H9 (cell line): ENCODE results near the gene LAMA5. TPM values are rescaled to one million over a fixed set of nuclear protein-coding genes. Genes with fewer than 3 reads are reported as not detected.

ENCODE experiments used
- DNase-seq: peaks from one replicate; pipeline ENCODE4 v3.0.0-alpha.2; 2017
- H2AFZ ChIP-seq: one replicate; pipeline ENCODE4 v1.6.1; 2013; ENCODE audit warnings: mild to moderate bottlenecking, low read length, control low read depth, moderate library complexity
- H2AK5ac ChIP-seq: 2 replicates; pipeline ENCODE4 v1.6.1; 2013; ENCODE audit warnings: low read length, control low read depth, mixed read lengths; ENCODE audit not compliant: insufficient read length
- H2BK120ac ChIP-seq: one replicate; pipeline ENCODE4 v1.6.1; 2013; ENCODE audit warnings: low read depth, mild to moderate bottlenecking, low read length, control low read depth, inconsistent platforms; ENCODE audit not compliant: poor library complexity, severe bottlenecking
- H2BK12ac ChIP-seq: 2 replicates; pipeline ENCODE4 v1.6.1; 2013; ENCODE audit warnings: low read length, control low read depth, mixed read lengths, low read depth; ENCODE audit not compliant: insufficient read length
- H2BK15ac ChIP-seq: 2 replicates; pipeline ENCODE4 v1.6.1; 2013; ENCODE audit warnings: low read depth, low read length, control low read depth
- H2BK20ac ChIP-seq: one replicate; pipeline ENCODE4 v1.6.1; 2013; ENCODE audit warnings: low read depth, mild to moderate bottlenecking, low read length, control low read depth, inconsistent platforms; ENCODE audit not compliant: poor library complexity, severe bottlenecking
- H2BK5ac ChIP-seq: 2 replicates; pipeline ENCODE4 v1.6.1; 2013; ENCODE audit warnings: low read length, control low read depth, mixed read lengths; ENCODE audit not compliant: insufficient read length
- H3K14ac ChIP-seq: 2 replicates; pipeline ENCODE4 v1.6.1; 2013; ENCODE audit warnings: low read length, control low read depth; ENCODE audit not compliant: insufficient read depth
- H3K18ac ChIP-seq: 2 replicates; pipeline ENCODE4 v1.6.1; 2013; ENCODE audit warnings: low read depth, mild to moderate bottlenecking, mixed read lengths, low read length, control low read depth; ENCODE audit not compliant: insufficient read length
- H3K23ac ChIP-seq: 2 replicates; pipeline ENCODE4 v1.6.1; 2013; ENCODE audit warnings: low read length, control low read depth, mixed read lengths, low read depth; ENCODE audit not compliant: insufficient read length
- H3K23me2 ChIP-seq: 2 replicates; pipeline ENCODE4 v1.6.1; 2013; ENCODE audit warnings: low read depth, mild to moderate bottlenecking, mixed read lengths, low read length, control low read depth; ENCODE audit not compliant: insufficient read length, poor library complexity, severe bottlenecking
- H3K27ac ChIP-seq: 2 replicates; pipeline ENCODE4 v1.5.1; 2013; ENCODE audit warnings: low read length, control low read depth, mixed read lengths, low read depth; ENCODE audit not compliant: insufficient read length
- H3K27me3 ChIP-seq: 2 replicates; pipeline ENCODE4 v1.6.1; 2013; ENCODE audit warnings: low read length, control low read depth, inconsistent platforms; ENCODE audit not compliant: insufficient read depth
- H3K4ac ChIP-seq: 2 replicates; pipeline ENCODE4 v1.6.1; 2013; ENCODE audit warnings: low read depth, mild to moderate bottlenecking, control low read depth, inconsistent platforms, low read length, moderate library complexity
- H3K4me1 ChIP-seq: 2 replicates; pipeline ENCODE4 v1.6.1; 2013; ENCODE audit warnings: low read length, control low read depth, inconsistent platforms; ENCODE audit not compliant: insufficient read depth
- H3K4me2 ChIP-seq: 2 replicates; pipeline ENCODE4 v1.6.1; 2013; ENCODE audit warnings: low read length, control low read depth, mixed read lengths; ENCODE audit not compliant: insufficient read length, insufficient read depth
- H3K56ac ChIP-seq: 2 replicates; pipeline ENCODE4 v1.6.1; 2013; ENCODE audit warnings: low read depth, mild to moderate bottlenecking, mixed read lengths, low read length, control low read depth; ENCODE audit not compliant: insufficient read length
- H3K79me1 ChIP-seq: 2 replicates; pipeline ENCODE4 v1.6.1; 2013; ENCODE audit warnings: low read depth, mild to moderate bottlenecking, moderate library complexity, low read length, control low read depth, inconsistent platforms; ENCODE audit not compliant: insufficient read depth, poor library complexity, severe bottlenecking
- H3K79me2 ChIP-seq: 2 replicates; pipeline ENCODE4 v1.6.1; 2013; ENCODE audit warnings: low read length, control low read depth, inconsistent platforms; ENCODE audit not compliant: insufficient read depth
- H3K9ac ChIP-seq: 2 replicates; pipeline ENCODE4 v1.6.1; 2013; ENCODE audit warnings: low read length, control low read depth, mixed read lengths; ENCODE audit not compliant: insufficient read length; ENCODE audit errors: extremely low read depth
- H3K9me3 ChIP-seq: one replicate; pipeline ENCODE4 v1.6.1; 2013; ENCODE audit warnings: low read depth, low read length, inconsistent platforms; ENCODE audit not compliant: control insufficient read depth
- H3T11ph ChIP-seq: one replicate; pipeline ENCODE4 v1.6.1; 2013; ENCODE audit warnings: mild to moderate bottlenecking, low read length, control low read depth, inconsistent platforms
- H4K20me1 ChIP-seq: one replicate; pipeline ENCODE4 v1.6.1; 2013; ENCODE audit not compliant: control insufficient read depth, insufficient read length, insufficient read depth
- H4K5ac ChIP-seq: 2 replicates; pipeline ENCODE4 v1.6.1; 2013; ENCODE audit warnings: low read depth, mild to moderate bottlenecking, mixed read lengths, low read length, control low read depth; ENCODE audit not compliant: insufficient read length
- H4K8ac ChIP-seq: replicated peaks from 2 replicates; pipeline ENCODE4 v1.6.1; 2013; ENCODE audit warnings: low read length, control low read depth, mixed read lengths, low read depth; ENCODE audit not compliant: insufficient read length
- H4K91ac ChIP-seq: 2 replicates; pipeline ENCODE4 v1.6.1; 2013; ENCODE audit warnings: low read depth, mild to moderate bottlenecking, moderate library complexity, mixed read lengths, low read length, control low read depth; ENCODE audit not compliant: insufficient read length
- H3K27ac Mint-ChIP-seq, 3 experiments: 2 replicates in 2 of 3; 3 replicates in 1 of 3; pipeline ENCODE4 v1.8.0; 2020 to 2021; ENCODE audit warnings: mixed read lengths in 3 of 3, mild to moderate bottlenecking in 1 of 3, moderate library complexity in 1 of 3
- H3K27me3 Mint-ChIP-seq: 2 replicates; pipeline ENCODE4 v1.8.0; 2021; ENCODE audit warnings: low read depth, mild to moderate bottlenecking, moderate library complexity, mixed read lengths
- H3K36me3 Mint-ChIP-seq, 3 experiments: 2 replicates in 2 of 3; 3 replicates in 1 of 3; pipeline ENCODE4 v1.8.0; 2020 to 2021; ENCODE audit warnings: low read depth in 3 of 3, mixed read lengths in 3 of 3; ENCODE audit not compliant: insufficient read depth in 1 of 3
- H3K4me1 Mint-ChIP-seq, 2 experiments: 2 replicates each; pipeline ENCODE4 v1.8.0; 2020; ENCODE audit warnings: mixed read lengths in 2 of 2
- H3K4me3 Mint-ChIP-seq, 2 experiments: 2 replicates in 1 of 2; 3 replicates in 1 of 2; pipeline ENCODE4 v1.8.0; 2020 to 2021; ENCODE audit warnings: mild to moderate bottlenecking in 2 of 2, mixed read lengths in 2 of 2, moderate library complexity in 1 of 2
- H3K9me3 Mint-ChIP-seq, 2 experiments: 2 replicates in 1 of 2; 3 replicates in 1 of 2; pipeline ENCODE4 v1.8.0; 2020; ENCODE audit warnings: mild to moderate bottlenecking in 2 of 2, mixed read lengths in 2 of 2, moderate library complexity in 1 of 2
- WGBS: extraction: QIAGEN DNeasy Blood & Tissue Kit; methylation state at CpG from one replicate; pipeline ENCODE4 v1.1.7; 2013; ENCODE audit warnings: missing lambda C conversion rate, low lambda C conversion rate, mixed read lengths; ENCODE audit not compliant: insufficient read length; ENCODE audit errors: extremely low coverage; 5-methylcytosine and 5-hydroxymethylcytosine counted together
- total RNA-seq: library from RNA; stranded (reverse); gene quantifications from 2 replicates; pipeline ENCODE4 v1.2.1, GENCODE V29; 2021
- TF ChIP-seq, protein P1 (sequence below): fragments of 200-600 bp; sonication (generic); conservative IDR thresholded peaks from 3 replicates; pipeline ENCODE4 v1.8.0; 2021; ENCODE audit warnings: antibody characterized with exemption, mild to moderate bottlenecking

The LAMA5 gene
- total RNA-seq, 1 experiment from 2014 or later: 200 TPM

DNA sequence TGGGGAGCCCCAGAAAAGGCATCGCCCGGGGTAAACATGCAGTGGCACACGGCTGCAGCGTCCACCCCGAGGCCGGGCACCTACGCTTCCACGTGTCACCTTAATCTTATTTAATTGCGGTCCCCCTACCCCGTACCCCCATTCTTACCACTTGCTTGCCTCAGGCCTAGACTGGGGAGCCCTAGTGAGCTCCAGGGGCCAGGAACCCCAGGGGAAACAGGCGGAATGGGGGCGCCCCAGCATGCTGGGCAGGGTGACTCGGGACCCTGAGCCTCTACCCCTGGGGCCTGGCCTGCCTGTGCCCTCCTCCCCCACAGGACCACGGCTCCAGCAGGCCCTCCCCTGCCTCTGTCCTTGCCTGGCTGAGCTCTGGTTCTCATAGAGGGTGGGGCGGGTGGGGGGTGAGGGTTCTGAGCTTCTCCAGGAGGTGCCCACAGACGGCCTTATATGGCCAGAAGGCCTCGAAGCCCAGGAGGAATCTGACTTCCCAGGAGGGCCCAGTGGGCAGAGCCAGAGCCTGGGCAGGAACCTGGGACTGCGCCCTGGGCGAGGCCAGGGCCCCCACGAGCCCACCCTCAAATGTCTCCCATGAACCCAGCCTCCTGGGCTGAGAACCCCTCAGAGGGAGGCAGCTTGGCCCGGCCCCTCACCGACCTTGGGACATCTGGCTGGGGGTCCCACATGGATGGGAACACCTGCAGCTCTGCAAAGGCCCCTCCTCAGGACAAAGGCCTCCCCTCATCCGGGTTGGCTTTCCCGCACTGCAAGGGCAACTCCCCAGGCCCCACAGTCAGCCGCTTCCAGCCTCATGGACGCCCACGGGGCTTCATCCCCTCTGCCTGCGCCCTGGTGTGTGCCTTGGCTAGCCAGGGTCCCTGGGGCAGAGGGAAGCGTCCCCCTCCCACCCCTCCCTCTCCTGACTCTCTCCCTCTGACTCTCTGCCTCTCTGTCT lies 5.2 kb upstream of the LAMA5 start:
- peaks cover 4% of the 10 kb centered on the region; the same call in 1 of the 2 replicates for H3K4me1 ChIP-seq
- no peak overlapping the region for H3K4me3 Mint-ChIP-seq

More for the DNA sequence above, 5.2 kb upstream of the LAMA5 start:
- no peak overlapping the region for H3K27ac ChIP-seq
- no CpG with 5 or more reads among the region's 29 CpGs for WGBS
- H2AFZ ChIP-seq: no peak overlapping the region
- peaks cover 0 to 11% (median 5%) of the 10 kb centered on the region in 3 experiments; a peak in 6 of 7 replicates for H3K36me3 Mint-ChIP-seq
- H3K27me3 Mint-ChIP-seq: peaks cover 2% of the 10 kb centered on the region; the same call in 1 of the 2 replicates
- no peak overlapping the region for H3K4me2 ChIP-seq
- H2BK5ac ChIP-seq: no peak overlapping the region
- no peak overlapping the region for H4K5ac ChIP-seq
- no peak overlapping the region for H3K56ac ChIP-seq
- no peaks in the 10 kb centered on the region for H4K20me1 ChIP-seq
- no peak overlapping the region for H2BK20ac ChIP-seq
- H3K9ac ChIP-seq: no peak overlapping the region
- H4K8ac ChIP-seq: no peak overlapping the region
- H3T11ph ChIP-seq: no peak overlapping the region
- no peaks in the 10 kb centered on the region for H3K79me2 ChIP-seq
- H3K9me3 ChIP-seq: no peaks in the 10 kb centered on the region
- peaks cover 9% of the 10 kb centered on the region for H3K23me2 ChIP-seq
- no peak overlapping the region for H2AK5ac ChIP-seq
- no peak for DNase-seq
- no peak overlapping the region for H2BK120ac ChIP-seq
- no peaks in the 10 kb centered on the region for H3K27me3 ChIP-seq
- H3K4ac ChIP-seq: no peak overlapping the region
- H3K9me3 Mint-ChIP-seq: peaks cover 2 to 10% of the 10 kb centered on the region in 2 experiments
- H3K14ac ChIP-seq: no peak overlapping the region; the same call in 1 of the 2 replicates
- H2BK15ac ChIP-seq: no peak overlapping the region
- H3K23ac ChIP-seq: no peak overlapping the region
- no peak overlapping the region; a peak in 1 of 7 replicates for H3K27ac Mint-ChIP-seq
- no peaks in the 10 kb centered on the region for H3K79me1 ChIP-seq
- TF ChIP-seq, protein P1, sequence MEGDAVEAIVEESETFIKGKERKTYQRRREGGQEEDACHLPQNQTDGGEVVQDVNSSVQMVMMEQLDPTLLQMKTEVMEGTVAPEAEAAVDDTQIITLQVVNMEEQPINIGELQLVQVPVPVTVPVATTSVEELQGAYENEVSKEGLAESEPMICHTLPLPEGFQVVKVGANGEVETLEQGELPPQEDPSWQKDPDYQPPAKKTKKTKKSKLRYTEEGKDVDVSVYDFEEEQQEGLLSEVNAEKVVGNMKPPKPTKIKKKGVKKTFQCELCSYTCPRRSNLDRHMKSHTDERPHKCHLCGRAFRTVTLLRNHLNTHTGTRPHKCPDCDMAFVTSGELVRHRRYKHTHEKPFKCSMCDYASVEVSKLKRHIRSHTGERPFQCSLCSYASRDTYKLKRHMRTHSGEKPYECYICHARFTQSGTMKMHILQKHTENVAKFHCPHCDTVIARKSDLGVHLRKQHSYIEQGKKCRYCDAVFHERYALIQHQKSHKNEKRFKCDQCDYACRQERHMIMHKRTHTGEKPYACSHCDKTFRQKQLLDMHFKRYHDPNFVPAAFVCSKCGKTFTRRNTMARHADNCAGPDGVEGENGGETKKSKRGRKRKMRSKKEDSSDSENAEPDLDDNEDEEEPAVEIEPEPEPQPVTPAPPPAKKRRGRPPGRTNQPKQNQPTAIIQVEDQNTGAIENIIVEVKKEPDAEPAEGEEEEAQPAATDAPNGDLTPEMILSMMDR: no peak
- no peak overlapping the region for H3K18ac ChIP-seq
- H2BK12ac ChIP-seq: no peak overlapping the region
- H3K4me1 Mint-ChIP-seq: peaks cover 27 to 35% of the 10 kb centered on the region in 2 experiments
- no peak overlapping the region for H4K91ac ChIP-seq
